ENCODE data around the gene SSTR3. TPM values are rescaled to one million over a fixed set of nuclear protein-coding genes. Genes with fewer than 3 reads are reported as not detected.

SSTR3 gene
- total and polyA plus RNA-seq, 8 donors: 0.04 to 0.26 (median 0.09) TPM; not detected in 2

- H3K4me3 ChIP-seq: no peak overlapping the region
- DNase-seq (peak in 1 of 4 donors; percentile 21), ATAC-seq (peak; percentile 23)
- H3K36me3 ChIP-seq: no peaks in the 10 kb centered on the region
- H3K27ac ChIP-seq: no peak overlapping the region
- TF ChIP-seq, protein P1, sequence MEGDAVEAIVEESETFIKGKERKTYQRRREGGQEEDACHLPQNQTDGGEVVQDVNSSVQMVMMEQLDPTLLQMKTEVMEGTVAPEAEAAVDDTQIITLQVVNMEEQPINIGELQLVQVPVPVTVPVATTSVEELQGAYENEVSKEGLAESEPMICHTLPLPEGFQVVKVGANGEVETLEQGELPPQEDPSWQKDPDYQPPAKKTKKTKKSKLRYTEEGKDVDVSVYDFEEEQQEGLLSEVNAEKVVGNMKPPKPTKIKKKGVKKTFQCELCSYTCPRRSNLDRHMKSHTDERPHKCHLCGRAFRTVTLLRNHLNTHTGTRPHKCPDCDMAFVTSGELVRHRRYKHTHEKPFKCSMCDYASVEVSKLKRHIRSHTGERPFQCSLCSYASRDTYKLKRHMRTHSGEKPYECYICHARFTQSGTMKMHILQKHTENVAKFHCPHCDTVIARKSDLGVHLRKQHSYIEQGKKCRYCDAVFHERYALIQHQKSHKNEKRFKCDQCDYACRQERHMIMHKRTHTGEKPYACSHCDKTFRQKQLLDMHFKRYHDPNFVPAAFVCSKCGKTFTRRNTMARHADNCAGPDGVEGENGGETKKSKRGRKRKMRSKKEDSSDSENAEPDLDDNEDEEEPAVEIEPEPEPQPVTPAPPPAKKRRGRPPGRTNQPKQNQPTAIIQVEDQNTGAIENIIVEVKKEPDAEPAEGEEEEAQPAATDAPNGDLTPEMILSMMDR (IDR thresholded peaks at IDR 0.05): no peak
- no peaks in the 10 kb centered on the region for H3K9me3 ChIP-seq
- peaks cover 0 to 14% of the 10 kb centered on the region in 2 donors for H3K27me3 ChIP-seq
- intact Hi-C loops (cut with DNase I): no loop called here
- peaks cover 0 to 41% of the 10 kb centered on the region in 2 donors for H3K4me1 ChIP-seq
Observed at GRCh38 chr22:37218771-37219411, 6.6 kb upstream of the SSTR3 start.

DNA sequence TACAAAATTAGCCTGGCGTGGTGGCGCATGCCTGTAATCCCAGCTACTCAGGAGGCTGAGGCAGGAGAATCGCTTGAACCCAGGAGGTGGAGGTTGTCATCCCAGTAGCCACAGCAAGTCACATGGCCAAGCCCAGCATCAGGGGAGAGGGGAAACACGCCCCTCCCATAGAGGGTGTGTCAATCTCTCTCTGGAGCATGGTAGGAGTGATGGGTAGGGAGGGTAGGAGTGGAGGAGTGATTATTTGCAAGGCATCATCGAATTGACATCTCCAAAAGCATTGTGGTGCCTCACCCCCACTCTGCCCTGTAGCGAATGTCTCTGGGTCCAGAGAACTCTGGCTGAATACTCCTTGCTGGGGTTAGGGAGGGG is 6.1 kb upstream of the SSTR3 start:
- H3K9me3 ChIP-seq: no peaks in the 10 kb centered on the region
- intact Hi-C loops (cut with DNase I): no loop called here
- H3K4me1 ChIP-seq: peaks cover 0 to 37% of the 10 kb centered on the region in 2 donors
- TF ChIP-seq, protein P1 (IDR thresholded peaks at IDR 0.05): no peak
- no peak overlapping the region for H3K4me3 ChIP-seq
- peak in 1 of 4 donors; percentile 12 for DNase-seq
- peaks cover 0 to 14% of the 10 kb centered on the region in 2 donors for H3K27me3 ChIP-seq
- no peak overlapping the region for H3K27ac ChIP-seq
- H3K36me3 ChIP-seq: no peaks in the 10 kb centered on the region
- ATAC-seq: no peak

DNA sequence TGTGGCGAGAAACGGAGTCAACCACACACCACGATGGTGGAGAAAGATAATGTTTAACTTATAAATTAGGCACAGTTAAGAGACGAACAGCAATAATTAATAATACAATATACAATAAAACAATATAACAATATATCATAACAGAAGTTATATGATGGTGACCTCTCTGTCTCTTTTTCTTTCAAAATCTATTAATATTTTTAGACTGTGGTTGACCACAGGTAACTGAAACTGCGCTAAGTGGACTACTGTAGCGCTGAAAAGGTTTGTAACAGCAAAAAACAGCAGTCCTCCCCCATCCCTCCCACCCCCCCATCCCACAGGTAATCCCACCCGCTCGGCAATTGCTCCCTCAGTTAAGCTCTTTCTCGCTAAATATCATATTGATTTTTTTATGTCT is 3.6 kb upstream of the SSTR3 start:
- Histone ChIP-seq H3K36me3 (no peaks in the 10 kb centered on the region), H3K27ac (no peak overlapping the region), H3K9me3 (no peaks in the 10 kb centered on the region), H3K27me3 (peaks cover 0 to 23% of the 10 kb centered on the region in 2 donors), H3K4me3 (no peak overlapping the region), H3K4me1 (peaks cover 0 to 19% of the 10 kb centered on the region in 2 donors)
- ATAC-seq: no peak
- no peak for DNase-seq
- TF ChIP-seq, protein P1 (IDR thresholded peaks at IDR 0.05): no peak
- intact Hi-C loops (cut with DNase I): no loop called here

DNA sequence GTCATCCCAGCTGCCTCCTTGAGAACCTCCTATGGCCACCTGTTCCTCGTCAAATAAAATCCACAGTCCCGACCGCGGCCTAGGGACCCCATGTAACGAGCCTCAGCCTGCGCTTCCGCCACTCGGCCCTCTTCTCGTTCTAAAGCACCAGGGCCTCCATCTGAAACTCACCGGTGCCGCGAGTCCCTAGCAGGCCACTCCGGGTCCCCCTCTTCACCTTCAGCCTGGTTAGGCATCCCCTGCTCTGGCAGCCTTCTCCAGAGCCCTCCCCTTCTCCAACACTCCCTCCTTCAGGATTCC is 2.4 kb upstream of the SSTR3 start:
- no peak for ATAC-seq
- Histone ChIP-seq H3K36me3 (no peaks in the 10 kb centered on the region), H3K4me3 (no peak overlapping the region), H3K9me3 (no peaks in the 10 kb centered on the region), H3K27ac (no peak overlapping the region), H3K27me3 (peaks cover 0 to 25% of the 10 kb centered on the region in 2 donors), H3K4me1 (peaks cover 0 to 7% of the 10 kb centered on the region in 2 donors)
- TF ChIP-seq, protein P1 (IDR thresholded peaks at IDR 0.05): no peak
- intact Hi-C loops (cut with DNase I): no loop called here
- peak in 1 of 4 donors; percentile 63 for DNase-seq

- TF ChIP-seq, protein P1 (IDR thresholded peaks at IDR 0.05): no peak
- Histone ChIP-seq H3K27ac (no peak overlapping the region), H3K36me3 (no peaks in the 10 kb centered on the region), H3K4me3 (no peak overlapping the region), H3K9me3 (no peaks in the 10 kb centered on the region), H3K4me1 (peaks cover 0 to 5% of the 10 kb centered on the region in 2 donors), H3K27me3 (peaks cover 0 to 26% of the 10 kb centered on the region in 2 donors)
- ATAC-seq (no peak), DNase-seq (peak in 1 of 4 donors; percentile 23)
- intact Hi-C loops (cut with DNase I): no loop called here
Observed at GRCh38 chr22:37213941-37214730, 1.9 kb upstream of the SSTR3 start.
